ENCODE results near the gene COL4A3. TPM values are rescaled to one million over a fixed set of nuclear protein-coding genes. Genes with fewer than 3 reads are reported as not detected.

COL4A3 gene
- total RNA-seq, 1 donor from 2014 or later: 4.5 TPM

Other genes starting within 250 kb of the COL4A3 start
- 9.8 TPM for gene COL4A4, start 419 bp upstream of the COL4A3 start, total RNA-seq
- gene MFF, start 160.6 kb downstream of the COL4A3 start, total RNA-seq: 101 TPM
- gene TM4SF20, start 214.7 kb downstream of the COL4A3 start, total RNA-seq: not detected
- not detected for gene SCYGR1, start 223.3 kb downstream of the COL4A3 start, total RNA-seq